Fibroblast of the aortic adventitia (primary cell): ENCODE results near the gene CCK. TPM values are rescaled to one million over a fixed set of nuclear protein-coding genes. Genes with fewer than 3 reads are reported as not detected.

Source experiments
- DNase-seq: peaks from one replicate; pipeline ENCODE4 v3.0.0-alpha.2; 2010; ENCODE audit warnings: low read depth
- H3K4me3 ChIP-seq: 2 replicates; pipeline ENCODE4 v1.5.1; 2011; ENCODE audit warnings: low read depth, mild to moderate bottlenecking, control low read depth, low read length, moderate library complexity
- total RNA-seq: library from RNA; depleted of rRNA; stranded (reverse); fragments of >200 nt; gene quantifications from 2 replicates; pipeline ENCODE4 v1.2.3, GENCODE V29; 2012; ENCODE audit warnings: low replicate concordance
- TF ChIP-seq, protein P1 (sequence below): IDR thresholded peaks from 2 replicates; pipeline ENCODE4 v1.5.1; 2011; ENCODE audit warnings: mild to moderate bottlenecking, low read length, control low read depth, inconsistent platforms; ENCODE audit not compliant: insufficient read depth

Gene CCK
- total RNA-seq, 1 donor = 2.3 TPM

GRCh38 chr3:42236611-42237010 lies 29.4 kb downstream of the CCK start:
- TF ChIP-seq, protein P1, sequence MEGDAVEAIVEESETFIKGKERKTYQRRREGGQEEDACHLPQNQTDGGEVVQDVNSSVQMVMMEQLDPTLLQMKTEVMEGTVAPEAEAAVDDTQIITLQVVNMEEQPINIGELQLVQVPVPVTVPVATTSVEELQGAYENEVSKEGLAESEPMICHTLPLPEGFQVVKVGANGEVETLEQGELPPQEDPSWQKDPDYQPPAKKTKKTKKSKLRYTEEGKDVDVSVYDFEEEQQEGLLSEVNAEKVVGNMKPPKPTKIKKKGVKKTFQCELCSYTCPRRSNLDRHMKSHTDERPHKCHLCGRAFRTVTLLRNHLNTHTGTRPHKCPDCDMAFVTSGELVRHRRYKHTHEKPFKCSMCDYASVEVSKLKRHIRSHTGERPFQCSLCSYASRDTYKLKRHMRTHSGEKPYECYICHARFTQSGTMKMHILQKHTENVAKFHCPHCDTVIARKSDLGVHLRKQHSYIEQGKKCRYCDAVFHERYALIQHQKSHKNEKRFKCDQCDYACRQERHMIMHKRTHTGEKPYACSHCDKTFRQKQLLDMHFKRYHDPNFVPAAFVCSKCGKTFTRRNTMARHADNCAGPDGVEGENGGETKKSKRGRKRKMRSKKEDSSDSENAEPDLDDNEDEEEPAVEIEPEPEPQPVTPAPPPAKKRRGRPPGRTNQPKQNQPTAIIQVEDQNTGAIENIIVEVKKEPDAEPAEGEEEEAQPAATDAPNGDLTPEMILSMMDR = no peak
- DNase-seq = no peak
- H3K4me3 ChIP-seq = no peak overlapping the region

GRCh38 chr3:42235532-42235931 lies 30.5 kb downstream of the CCK start:
- no peak for DNase-seq
- no peak overlapping the region for H3K4me3 ChIP-seq
- TF ChIP-seq, protein P1 = no peak

DNA sequence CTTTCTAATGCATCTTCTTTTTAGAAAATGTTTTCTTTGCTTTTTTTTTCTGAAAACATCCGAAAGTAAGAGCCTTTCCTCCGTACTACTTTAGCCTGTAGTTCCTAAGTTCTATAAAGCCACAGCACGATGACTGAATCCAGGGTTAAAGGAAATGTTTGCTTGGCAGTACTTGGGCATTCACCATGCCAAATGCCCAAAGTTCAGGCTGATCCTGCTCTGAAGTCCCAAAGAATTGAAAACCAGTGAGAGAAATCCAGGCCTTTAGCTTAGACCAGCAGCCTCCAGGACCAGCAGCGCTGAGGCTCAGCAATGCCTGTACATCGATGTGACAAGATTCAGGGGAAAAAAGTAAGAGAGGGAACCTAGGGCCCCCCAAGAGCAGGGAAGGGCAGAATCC lies 35.1 kb downstream of the CCK start:
- H3K4me3 ChIP-seq = no peak overlapping the region
- DNase-seq = no peak
- TF ChIP-seq, protein P1 = no peak

DNA sequence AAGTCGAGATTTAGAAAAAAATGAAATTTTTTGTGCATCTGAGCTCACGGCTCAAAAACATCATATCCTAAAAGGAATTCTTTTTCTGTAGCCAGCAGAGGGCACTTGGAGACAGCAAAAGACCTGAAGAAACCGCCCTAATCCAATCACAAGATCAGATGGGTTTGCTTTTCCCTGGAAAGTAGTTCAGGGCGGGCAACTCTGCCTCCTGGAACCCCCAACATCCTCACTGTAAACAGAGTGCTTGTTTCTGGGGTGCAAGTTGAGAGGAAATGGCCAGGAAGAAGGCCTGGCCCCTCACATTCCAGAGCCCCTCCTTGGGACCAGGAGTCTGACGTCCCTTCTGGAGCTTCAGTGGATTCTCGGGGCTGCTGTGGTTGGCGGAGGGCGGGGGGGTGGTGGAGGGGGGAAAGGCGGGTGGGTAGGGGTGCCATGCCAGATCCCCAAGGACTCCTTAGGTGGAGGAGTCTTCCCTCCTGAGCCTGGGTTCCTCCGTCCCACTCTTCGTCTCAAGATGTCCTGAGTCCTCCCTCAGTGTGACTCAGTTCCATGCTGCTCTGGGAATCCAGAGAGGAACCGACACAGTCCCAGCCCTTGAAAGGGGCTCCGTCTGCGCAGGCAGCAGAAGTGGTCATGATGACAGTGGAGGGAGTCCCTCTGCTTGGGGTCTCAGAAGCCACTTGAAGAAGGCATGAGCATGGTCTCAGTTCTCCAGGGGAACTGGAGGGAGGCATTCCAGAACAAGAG lies 35.9 kb downstream of the CCK start:
- peak overlapping the region; percentile 44 for H3K4me3 ChIP-seq
- TF ChIP-seq, protein P1 = peak; percentile 56
- peak; percentile 75 for DNase-seq

GRCh38 chr3:42229266-42229941 lies 36.6 kb downstream of the CCK start:
- DNase-seq = no peak
- H3K4me3 ChIP-seq = no peak overlapping the region
- TF ChIP-seq, protein P1 = no peak

- peak; percentile 14 for DNase-seq
- H3K4me3 ChIP-seq = no peak overlapping the region
Measured at GRCh38 chr3:42228796-42229195, 37.2 kb downstream of the CCK start.

More at GRCh38 chr3:42228796-42229195, 37.2 kb downstream of the CCK start:
- TF ChIP-seq, protein P1 = no peak
